Vagina (tissue), 2 donors: Measurements from ENCODE around the gene FUZ.

Experiments
- CTCF ChIP-seq, 3 experiments: fragments of 450-650 bp in 2 of 3; fragments of 200-600 bp in 1 of 3; sonication (generic) in 1 of 3; IDR thresholded peaks; one replicate each; pipeline ENCODE4 v1.5.1; 2017 to 2019; ENCODE audit warnings: antibody characterized with exemption in 3 of 3, mild to moderate bottlenecking in 2 of 3, moderate library complexity in 2 of 3
- POLR2A ChIP-seq, 2 donors: fragments of 450-650 bp; IDR thresholded peaks; one replicate each; pipeline ENCODE4 v1.6.1; 2017; ENCODE audit warnings: antibody characterized with exemption in 2 of 2, mild to moderate bottlenecking in 2 of 2, moderate library complexity in 2 of 2
- POLR2AphosphoS5 ChIP-seq, 2 donors: sonication (generic); formaldehyde crosslinking; IDR thresholded peaks; one replicate each; pipeline ENCODE4 v1.9.0; 2017; ENCODE audit warnings: antibody characterized with exemption in 2 of 2, mild to moderate bottlenecking in 2 of 2, low read depth in 1 of 2; ENCODE audit not compliant: insufficient read depth in 1 of 2

- TF ChIP-seq CTCF (IDR thresholded peaks at IDR 0.05), result no peak
- no peak for TF ChIP-seq POLR2A (IDR thresholded peaks at IDR 0.05)
- no peak for TF ChIP-seq POLR2AphosphoS5 (IDR thresholded peaks at IDR 0.05; ENCODE audit: insufficient read depth in 1 of 2, low read depth in 1 of 2)
Measured at GRCh38 chr19:49799798-49800376, 13.2 kb downstream of the FUZ start.
